HepG2 (cell line): ENCODE results near the gene KAZN. TPM values are rescaled to one million over a fixed set of nuclear protein-coding genes. Genes with fewer than 3 reads are reported as not detected.

Source experiments
- ATAC-seq: fragments of 200-7000 bp; cut with Tn5 transposase; 3 replicates; pipeline ENCODE4 v1.9.1; 2020; ENCODE audit warnings: mild to moderate bottlenecking, moderate library complexity
- BruUV-seq: library from RNA; stranded (reverse); fragments of 400-500 nt; replicated peaks from 2 replicates; lab custom pipeline; 2021; lab: Mats Ljungman, UMichigan
- CTCF ChIA-PET: fragments of 300-600 bp; formaldehyde crosslinking; extraction: SDS; loops from one replicate; lab custom pipeline; 2021; ENCODE audit warnings: low total read pairs, inconsistent platforms, low intra/inter-chr PET ratio; lab: Yijun Ruan, JAX
- POLR2A ChIA-PET: fragments of 350-600 bp; sonication (Branson Sonifier 250); formaldehyde crosslinking; loops from one replicate; lab custom pipeline; 2020; ENCODE audit warnings: antibody characterized with exemption, inconsistent platforms; lab: Yijun Ruan, JAX
- DNase-seq: peaks from one replicate; pipeline ENCODE4 v3.0.0-alpha.2; 2015; ENCODE audit warnings: low spot score
- FAIRE-seq: peaks from 3 replicates; lab custom pipeline; 2011; peaks lifted over from hg19 to GRCh38; lab: Jason Lieb, UNC
- H2AFZ ChIP-seq: one replicate; pipeline ENCODE4 v1.6.1; 2011; ENCODE audit warnings: low read length, inconsistent platforms
- H3K27ac ChIP-seq: fragments of 300-600 bp; 3 replicates; pipeline ENCODE4 v1.8.0; 2011; ENCODE audit warnings: mixed run types, mild to moderate bottlenecking, mixed read lengths, low read length, inconsistent platforms; ENCODE audit not compliant: insufficient read depth; ENCODE audit errors: extremely low read length
- H3K27me3 ChIP-seq, 2 experiments: fragments of 200-600 bp in 1 of 2; 2 replicates in 1 of 2; 3 replicates in 1 of 2; pipeline versions ENCODE4 v1.6.0 to v1.8.0; 2011; ENCODE audit warnings: low read length in 2 of 2, mild to moderate bottlenecking in 2 of 2, moderate library complexity in 2 of 2, inconsistent platforms in 1 of 2; ENCODE audit not compliant: insufficient read depth in 2 of 2, control insufficient read depth in 1 of 2
- H3K36me3 ChIP-seq, 2 experiments: fragments of 200-600 bp in 1 of 2; replicated peaks in 1 of 2; 2 replicates in 1 of 2; 3 replicates in 1 of 2; pipeline versions ENCODE4 v1.5.1 to v1.8.0; 2011; ENCODE audit warnings: low read length in 2 of 2, inconsistent platforms in 1 of 2; ENCODE audit not compliant: insufficient read depth in 2 of 2, control insufficient read depth in 1 of 2
- H3K4me1 ChIP-seq: 2 replicates; pipeline ENCODE4 v1.5.1; 2012; ENCODE audit warnings: low read length, inconsistent platforms; ENCODE audit not compliant: insufficient read depth
- H3K4me2 ChIP-seq: 2 replicates; pipeline ENCODE4 v1.6.0; 2011; ENCODE audit warnings: low read depth, low read length, inconsistent platforms
- H3K4me3 ChIP-seq, 3 experiments: fragments of 200-600 bp in 1 of 3; sonication (generic), shearing (Covaris generic) in 1 of 3; replicated peaks in 1 of 3; 2 replicates each; pipeline ENCODE4 v1.5.1; 2011 to 2016; ENCODE audit warnings: low read length in 3 of 3, inconsistent platforms in 2 of 3, low read depth in 2 of 3, mild to moderate bottlenecking in 2 of 3, control low read depth in 1 of 3, mixed read lengths in 1 of 3; ENCODE audit not compliant: insufficient read depth in 1 of 3
- H3K79me2 ChIP-seq: one replicate; pipeline ENCODE4 v1.6.1; 2011; ENCODE audit warnings: low read length, inconsistent platforms; ENCODE audit not compliant: insufficient read depth
- H3K9ac ChIP-seq: 2 replicates; pipeline ENCODE4 v1.6.0; 2011; ENCODE audit warnings: mild to moderate bottlenecking, low read depth, low read length, inconsistent platforms; ENCODE audit not compliant: insufficient read depth
- H3K9me3 ChIP-seq: 2 replicates; pipeline ENCODE4 v1.5.1; 2012; ENCODE audit warnings: mild to moderate bottlenecking, low read length
- H4K20me1 ChIP-seq: 2 replicates; pipeline ENCODE4 v1.6.0; 2011; ENCODE audit warnings: inconsistent platforms, mild to moderate bottlenecking, low read length, moderate library complexity; ENCODE audit not compliant: insufficient read depth
- KDM3A ChIP-seq: IDR thresholded peaks from 2 replicates; pipeline ENCODE4 v1.6.1; 2018; ENCODE audit warnings: low read depth, missing compliant biosample characterization
- ZNF225 ChIP-seq: sonication (generic); formaldehyde crosslinking; IDR thresholded peaks from 2 replicates; pipeline ENCODE4 v1.4.0; 2020; ENCODE audit warnings: mild to moderate bottlenecking, missing genetic modification reagents
- ZNF629 ChIP-seq: sonication (generic); formaldehyde crosslinking; conservative IDR thresholded peaks from 2 replicates; pipeline ENCODE4 v1.5.0; 2020; ENCODE audit warnings: missing genetic modification reagents
- ZNF780A ChIP-seq: sonication (generic); formaldehyde crosslinking; IDR thresholded peaks from 2 replicates; pipeline ENCODE4 v1.8.0; 2022; ENCODE audit warnings: mild to moderate bottlenecking, missing genetic modification reagents, moderate library complexity
- WGBS: methylation state at CpG from one replicate; pipeline ENCODE4 v1.1.6; 2017; ENCODE audit warnings: low lambda C conversion rate; 5-methylcytosine and 5-hydroxymethylcytosine counted together
- in situ Hi-C: cut with HindIII; loops from 2 replicates; pipeline ENCODE4 v1.10.0; 2017; ENCODE audit warnings: low pct_unique_long_range_greater_than_20kb; ENCODE audit not compliant: extremely low pct_ligation_motif_present
- intact Hi-C: fragments of 100-400 bp; cut with micrococcal nuclease; formaldehyde crosslinking; loops from one replicate; pipeline ENCODE4 v1.10.0; 2022; ENCODE audit not compliant: unreplicated experiment
- polyA plus RNA-seq, 8 experiments: library from polyadenylated mRNA; depleted of rRNA in 3 of 8; stranded (reverse) in 7 of 8; unstranded in 1 of 8; fragments of >200 nt; fragmentation: Illumina TruSeq in 4 of 8; extraction: Trizol in 4 of 8; gene quantifications; 2 replicates each; pipeline versions ENCODE4 v1.2.1 to v1.2.3, GENCODE V29; 2011 to 2016; ENCODE audit warnings: low read depth in 4 of 8, missing spikeins in 1 of 8, mixed read lengths in 1 of 8; ENCODE audit not compliant: insufficient read depth in 1 of 8
- total RNA-seq, 5 experiments: library from RNA; depleted of rRNA; stranded (reverse); fragments of >200 nt; fragmentation: Illumina TruSeq; extraction: Trizol; gene quantifications; 2 replicates each; pipeline ENCODE4 v1.2.3, GENCODE V29; 2016; ENCODE audit warnings: low read depth in 1 of 5
- TF ChIP-seq, protein P1 (sequence below): sonication (generic); formaldehyde crosslinking; IDR thresholded peaks from 2 replicates; pipeline ENCODE4 v1.4.0; 2020; ENCODE audit warnings: missing genetic modification reagents
- TF ChIP-seq, protein P2 (sequence below): sonication (generic); formaldehyde crosslinking; IDR thresholded peaks from 2 replicates; pipeline ENCODE4 v1.5.0; 2020; ENCODE audit warnings: mild to moderate bottlenecking, missing genetic modification reagents

The KAZN gene
- total and polyA plus RNA-seq, 2 of the 13 experiments (the other 11 are each of a cell fraction or from before 2014, with no cell fraction given), result 10.4 to 13.5 TPM

DNA sequence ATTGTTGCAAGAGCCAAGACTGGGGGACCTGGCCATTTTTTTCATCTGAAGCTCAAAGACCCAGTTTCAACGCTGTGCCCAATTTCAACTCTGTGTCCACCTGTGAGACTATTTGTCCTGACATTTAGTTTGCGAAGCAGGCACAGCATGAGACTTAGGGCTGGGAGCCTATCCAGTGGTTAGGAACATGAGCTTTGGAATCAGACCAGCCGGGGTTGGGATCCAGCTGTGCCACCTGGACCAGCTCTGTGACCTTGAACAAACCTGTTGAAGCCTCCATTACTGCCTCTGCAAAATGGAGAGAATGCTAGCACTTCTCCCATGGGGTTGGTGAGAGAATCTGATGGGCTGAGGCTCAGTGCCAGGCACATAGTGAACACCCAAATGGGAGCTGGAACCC is 348.9 kb downstream of the KAZN start:
- TF ChIP-seq ZNF629 (CRISPR knock-in tag) (0 out of 2 replicates have a peak, but pooled peaks have one; percentile 30), ZNF780A (no peak), KDM3A (CRISPR knock-in tag) (no peak), ZNF225 (CRISPR knock-in tag) (no peak)
- TF ChIP-seq, protein P1, sequence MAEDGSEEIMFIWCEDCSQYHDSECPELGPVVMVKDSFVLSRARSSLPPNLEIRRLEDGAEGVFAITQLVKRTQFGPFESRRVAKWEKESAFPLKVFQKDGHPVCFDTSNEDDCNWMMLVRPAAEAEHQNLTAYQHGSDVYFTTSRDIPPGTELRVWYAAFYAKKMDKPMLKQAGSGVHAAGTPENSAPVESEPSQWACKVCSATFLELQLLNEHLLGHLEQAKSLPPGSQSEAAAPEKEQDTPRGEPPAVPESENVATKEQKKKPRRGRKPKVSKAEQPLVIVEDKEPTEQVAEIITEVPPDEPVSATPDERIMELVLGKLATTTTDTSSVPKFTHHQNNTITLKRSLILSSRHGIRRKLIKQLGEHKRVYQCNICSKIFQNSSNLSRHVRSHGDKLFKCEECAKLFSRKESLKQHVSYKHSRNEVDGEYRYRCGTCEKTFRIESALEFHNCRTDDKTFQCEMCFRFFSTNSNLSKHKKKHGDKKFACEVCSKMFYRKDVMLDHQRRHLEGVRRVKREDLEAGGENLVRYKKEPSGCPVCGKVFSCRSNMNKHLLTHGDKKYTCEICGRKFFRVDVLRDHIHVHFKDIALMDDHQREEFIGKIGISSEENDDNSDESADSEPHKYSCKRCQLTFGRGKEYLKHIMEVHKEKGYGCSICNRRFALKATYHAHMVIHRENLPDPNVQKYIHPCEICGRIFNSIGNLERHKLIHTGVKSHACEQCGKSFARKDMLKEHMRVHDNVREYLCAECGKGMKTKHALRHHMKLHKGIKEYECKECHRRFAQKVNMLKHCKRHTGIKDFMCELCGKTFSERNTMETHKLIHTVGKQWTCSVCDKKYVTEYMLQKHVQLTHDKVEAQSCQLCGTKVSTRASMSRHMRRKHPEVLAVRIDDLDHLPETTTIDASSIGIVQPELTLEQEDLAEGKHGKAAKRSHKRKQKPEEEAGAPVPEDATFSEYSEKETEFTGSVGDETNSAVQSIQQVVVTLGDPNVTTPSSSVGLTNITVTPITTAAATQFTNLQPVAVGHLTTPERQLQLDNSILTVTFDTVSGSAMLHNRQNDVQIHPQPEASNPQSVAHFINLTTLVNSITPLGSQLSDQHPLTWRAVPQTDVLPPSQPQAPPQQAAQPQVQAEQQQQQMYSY (CRISPR knock-in tag), result no peak
- TF ChIP-seq, protein P2, sequence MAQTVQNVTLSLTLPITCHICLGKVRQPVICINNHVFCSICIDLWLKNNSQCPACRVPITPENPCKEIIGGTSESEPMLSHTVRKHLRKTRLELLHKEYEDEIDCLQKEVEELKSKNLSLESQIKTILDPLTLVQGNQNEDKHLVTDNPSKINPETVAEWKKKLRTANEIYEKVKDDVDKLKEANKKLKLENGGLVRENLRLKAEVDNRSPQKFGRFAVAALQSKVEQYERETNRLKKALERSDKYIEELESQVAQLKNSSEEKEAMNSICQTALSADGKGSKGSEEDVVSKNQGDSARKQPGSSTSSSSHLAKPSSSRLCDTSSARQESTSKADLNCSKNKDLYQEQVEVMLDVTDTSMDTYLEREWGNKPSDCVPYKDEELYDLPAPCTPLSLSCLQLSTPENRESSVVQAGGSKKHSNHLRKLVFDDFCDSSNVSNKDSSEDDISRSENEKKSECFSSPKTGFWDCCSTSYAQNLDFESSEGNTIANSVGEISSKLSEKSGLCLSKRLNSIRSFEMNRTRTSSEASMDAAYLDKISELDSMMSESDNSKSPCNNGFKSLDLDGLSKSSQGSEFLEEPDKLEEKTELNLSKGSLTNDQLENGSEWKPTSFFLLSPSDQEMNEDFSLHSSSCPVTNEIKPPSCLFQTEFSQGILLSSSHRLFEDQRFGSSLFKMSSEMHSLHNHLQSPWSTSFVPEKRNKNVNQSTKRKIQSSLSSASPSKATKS (CRISPR knock-in tag), result no peak
- H3K79me2 ChIP-seq, result peaks cover 52% of the 10 kb centered on the region
- ATAC-seq (no peak), DNase-seq (no peak), FAIRE-seq (no peak)
- no peak overlapping the region for H3K4me3 ChIP-seq
- intact Hi-C loops, result no loop called here
- no peak overlapping the region for H2AFZ ChIP-seq
- peaks cover 90% of the 10 kb centered on the region for H3K4me1 ChIP-seq
- H3K9ac ChIP-seq, result no peak overlapping the region
- POLR2A ChIA-PET, result interaction anchor here (2.3 kb wide), 1 partner anchor 8 kb away, joined by 10 read pairs; no protein-coding TSS in a partner anchor
- H4K20me1 ChIP-seq, result no peaks in the 10 kb centered on the region
- no TSS peak for BruUV-seq
- H3K36me3 ChIP-seq, result peaks cover 0 to 24% of the 10 kb centered on the region in 2 experiments
- no peak overlapping the region for H3K4me2 ChIP-seq
- CTCF ChIA-PET, result no interaction called here
- no peaks in the 10 kb centered on the region for H3K27me3 ChIP-seq
- H3K27ac ChIP-seq, result peak overlapping the region; percentile 40
- in situ Hi-C loops, result no loop called here
- no peaks in the 10 kb centered on the region for H3K9me3 ChIP-seq
- 70% methylated on average over 3 of the region's 3 CpGs for WGBS
